NCI-H2081 (cell line): ENCODE measurements around the gene SETBP1.
A peak's percentile ranks its signal among the peaks of the same experiment; 100 is the strongest.
"Not testable (repeated sequence)": the region's sequence is repeated elsewhere in the genome, so short reads cannot be mapped to it uniquely, and the experiment has no call there.

Experiments used
- DNase-seq, 2 experiments: peaks; one replicate each; lab custom pipeline; 2025; lab: John Stamatoyannopoulos, UW

The SETBP1 gene

DNA sequence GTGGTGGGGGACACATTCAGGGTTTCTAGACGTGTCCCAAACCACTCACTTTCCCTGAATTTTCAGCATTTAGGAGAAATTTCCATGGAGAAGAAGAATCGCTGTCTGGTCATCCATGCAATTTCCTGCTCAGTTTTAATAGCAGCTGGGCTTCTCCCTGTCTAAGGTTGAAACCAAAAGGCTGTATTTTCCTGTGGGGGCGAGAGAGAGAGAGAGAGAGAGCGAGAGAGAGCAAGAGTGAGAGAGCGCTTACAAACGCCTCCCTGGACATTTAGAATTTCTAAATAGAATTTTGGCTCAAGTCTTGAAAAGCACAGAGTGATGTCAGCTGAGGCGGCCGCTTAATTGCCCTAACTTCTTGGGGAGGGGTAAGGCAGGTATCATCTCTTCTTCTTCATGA, 110.8 kb downstream of the SETBP1 start:
- no peak for DNase-seq

DNA sequence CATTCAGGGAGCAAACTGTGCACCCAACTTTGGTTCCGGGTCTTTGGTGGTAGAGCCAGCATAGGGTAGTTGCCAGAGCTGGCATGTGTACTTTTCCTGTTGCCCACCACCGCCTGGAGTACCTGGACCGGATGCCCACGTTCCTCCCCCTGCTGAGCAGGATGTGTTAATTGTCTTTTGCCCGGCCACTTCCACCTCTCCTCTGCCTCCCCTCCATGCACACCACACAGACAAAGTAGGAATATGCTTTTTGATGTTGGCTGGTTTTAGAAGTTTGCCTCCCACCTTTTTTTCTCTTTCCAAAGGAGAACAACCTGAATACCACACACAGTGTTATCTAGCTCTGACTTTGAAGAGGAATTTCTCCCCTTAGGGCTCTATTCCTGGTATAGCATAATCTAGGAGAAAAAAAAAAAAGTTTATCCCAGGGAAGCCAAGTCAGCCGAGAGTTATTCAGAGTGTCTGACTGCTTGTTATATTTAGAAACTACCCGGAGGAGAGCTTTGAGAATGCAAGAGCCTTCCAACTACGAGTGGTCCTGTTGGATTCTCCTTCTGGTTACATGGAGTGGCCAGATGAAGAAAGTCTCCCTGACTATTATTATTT, 111.9 kb downstream of the SETBP1 start:
- peak in 1 of 2 experiments; percentile 29 for DNase-seq

GRCh38 chr18:44793194-44793593, 112.5 kb downstream of the SETBP1 start:
- no peak for DNase-seq

GRCh38 chr18:44793685-44794084, 113.0 kb downstream of the SETBP1 start:
- DNase-seq: no peak

DNA sequence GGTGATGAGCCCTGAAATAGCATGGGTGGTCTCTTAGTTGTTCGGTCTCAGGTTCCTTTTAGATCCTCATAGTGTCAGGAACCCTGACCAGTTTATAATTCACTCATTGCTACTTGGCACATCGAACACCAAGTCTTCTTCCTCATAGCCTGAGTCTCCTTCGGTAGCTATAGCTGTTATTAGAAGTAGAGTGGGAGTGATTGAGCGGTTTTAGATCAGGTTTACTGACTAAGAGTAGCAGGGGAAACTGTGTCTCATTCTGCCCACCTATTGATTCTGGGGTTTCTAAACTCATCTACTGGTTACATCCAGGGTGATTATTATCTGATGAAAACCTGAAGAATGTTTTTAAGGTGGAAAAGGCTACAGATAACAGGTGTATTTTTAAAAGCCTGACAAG, 114.6 kb downstream of the SETBP1 start:
- DNase-seq: no peak

GRCh38 chr18:44796429-44797428, 116.0 kb downstream of the SETBP1 start:
- no peak for DNase-seq

DNA sequence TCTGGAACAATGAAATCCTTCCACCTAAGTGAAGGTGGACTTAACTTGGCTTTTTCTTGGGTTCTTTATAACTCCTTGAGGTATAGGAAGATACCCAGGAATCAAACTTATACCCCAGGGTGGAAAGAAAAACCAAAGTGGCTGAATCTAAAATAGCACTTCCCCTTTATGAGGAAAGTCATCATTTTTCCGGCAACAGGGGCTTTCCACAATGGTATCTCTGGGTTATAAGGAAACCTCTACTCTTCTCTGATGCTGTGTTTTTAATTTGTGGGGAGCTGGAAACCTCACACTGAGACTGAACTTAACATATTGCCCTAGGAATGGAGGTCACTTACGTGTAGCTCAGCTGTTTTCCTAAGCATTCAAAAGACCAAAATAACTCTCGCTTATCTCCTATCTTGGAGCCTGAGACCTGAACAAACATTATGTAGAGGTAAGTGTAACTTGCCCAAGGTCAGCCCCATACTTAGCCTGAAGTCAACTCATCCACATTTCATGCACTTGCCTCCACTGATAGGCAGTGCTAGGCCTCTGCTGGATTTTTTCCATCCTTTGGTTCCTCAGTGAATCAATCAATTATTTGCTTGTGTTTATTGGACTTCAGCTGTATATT, 117.9 kb downstream of the SETBP1 start:
- DNase-seq: no peak

GRCh38 chr18:44799382-44799906, 118.8 kb downstream of the SETBP1 start:
- DNase-seq: no peak

- DNase-seq: no peak
These were observed 119.3 kb downstream of the SETBP1 start for GRCh38 chr18:44799907-44800421.

DNA sequence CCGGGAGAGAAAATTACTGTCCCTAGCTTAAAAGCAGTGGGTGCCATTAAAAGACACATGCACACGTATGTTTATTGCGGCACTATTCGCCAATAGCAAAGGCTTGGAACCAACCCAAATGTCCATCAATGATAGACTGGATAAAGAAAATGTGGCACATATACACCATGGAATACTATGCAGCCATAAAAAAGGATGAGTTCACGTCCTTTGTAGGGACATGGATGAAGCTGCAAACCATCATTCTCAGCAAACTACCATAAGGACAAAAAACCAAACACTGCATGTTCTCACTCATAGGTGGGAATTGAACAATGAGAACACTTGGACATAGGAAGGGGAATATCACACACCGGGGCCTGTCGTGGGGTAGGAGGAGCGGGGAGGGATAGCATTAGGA, 120.1 kb downstream of the SETBP1 start:
- DNase-seq: not testable (repeated sequence)

DNA sequence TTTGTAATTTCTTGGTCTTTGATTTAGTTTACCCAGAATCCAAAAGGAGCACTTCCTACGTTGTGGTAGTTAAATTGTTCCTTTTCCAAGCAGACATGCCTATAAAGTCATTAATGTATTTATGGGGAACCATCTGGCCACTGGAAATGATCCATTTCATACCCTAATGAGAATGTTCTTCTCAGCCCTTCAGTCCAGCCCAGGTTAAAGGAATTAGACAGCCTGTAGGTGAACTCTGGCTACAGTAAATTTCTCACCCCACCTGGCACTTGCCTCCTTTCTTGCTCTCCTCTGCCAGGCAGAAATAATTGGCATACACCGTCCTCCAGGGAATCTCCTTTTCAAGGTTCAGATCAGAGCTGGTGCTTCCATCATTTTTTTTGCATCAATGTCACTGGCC, 121.1 kb downstream of the SETBP1 start:
- no peak for DNase-seq

- DNase-seq: no peak
These were observed 121.8 kb downstream of the SETBP1 start for GRCh38 chr18:44802508-44802907.

GRCh38 chr18:44803019-44803650, 122.4 kb downstream of the SETBP1 start:
- peak; percentile 19 to 36 for DNase-seq

- no peak for DNase-seq
These were observed 123.3 kb downstream of the SETBP1 start for GRCh38 chr18:44804033-44804432.

DNA sequence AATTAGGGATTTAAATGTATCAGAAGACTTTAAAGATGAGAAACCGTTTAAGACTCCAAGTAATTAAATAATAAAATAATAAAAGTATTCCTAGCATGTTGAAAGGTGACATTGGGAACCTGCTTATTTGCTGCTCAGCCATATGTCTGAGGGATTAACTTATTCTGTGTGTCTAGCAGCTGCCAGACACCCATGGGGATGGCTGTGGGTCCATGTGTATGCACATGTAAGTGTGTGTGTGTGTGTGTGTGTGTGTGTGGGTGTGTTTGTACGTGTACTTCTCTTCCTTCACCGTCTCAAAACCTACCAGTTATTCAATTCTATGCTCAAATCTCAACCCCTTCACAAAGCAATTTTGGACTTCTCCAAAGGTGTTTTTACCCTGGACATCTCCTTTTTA, 124.5 kb downstream of the SETBP1 start:
- no peak for DNase-seq

GRCh38 chr18:44805643-44806042, 125.0 kb downstream of the SETBP1 start:
- DNase-seq: no peak

DNA sequence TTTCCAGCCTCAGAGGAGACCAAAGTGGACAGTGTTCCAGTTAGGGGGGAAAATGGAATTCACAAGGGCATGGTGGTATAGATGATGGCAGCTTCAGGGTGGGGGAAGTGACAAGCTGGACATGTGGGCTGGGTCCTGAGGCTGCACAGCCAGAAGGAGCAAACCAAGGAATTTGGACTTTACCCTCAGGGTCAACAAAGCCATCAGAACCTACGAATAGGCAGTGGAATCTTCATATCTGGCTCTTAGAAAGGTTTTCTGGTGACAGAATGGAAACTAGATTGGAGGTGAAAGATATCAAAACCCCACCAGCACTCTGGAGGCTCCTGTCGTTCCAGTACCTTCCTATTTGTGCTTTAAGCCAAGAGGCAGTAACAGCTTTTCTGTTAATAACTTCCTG, 127.1 kb downstream of the SETBP1 start:
- no peak for DNase-seq

DNA sequence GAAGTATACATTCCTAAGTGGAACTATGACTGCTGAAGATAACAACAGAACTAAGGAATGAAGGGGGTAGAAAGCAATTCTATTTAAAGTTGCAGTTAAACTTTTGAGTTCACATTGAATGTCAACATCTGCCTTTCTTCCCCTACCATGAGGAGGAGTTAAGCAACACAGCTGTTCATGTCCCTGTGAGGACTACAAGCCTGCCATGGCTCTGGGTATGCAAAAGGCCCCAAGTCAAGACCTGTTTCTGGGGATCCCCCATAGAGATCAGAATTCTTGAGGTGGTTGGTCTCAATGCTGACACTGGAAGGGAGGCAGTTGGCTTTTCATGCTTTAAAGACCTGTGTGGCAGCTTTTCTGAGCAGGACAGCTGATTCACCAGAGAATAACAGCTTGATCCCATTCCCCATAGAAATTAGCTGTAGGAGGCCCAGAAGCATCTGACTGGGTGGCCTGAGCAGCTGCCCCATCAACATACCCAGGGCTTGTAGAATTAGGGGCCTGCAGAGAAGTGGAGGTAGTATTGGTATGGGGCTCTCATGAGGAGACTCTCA, 131.0 kb downstream of the SETBP1 start:
- DNase-seq: no peak

DNA sequence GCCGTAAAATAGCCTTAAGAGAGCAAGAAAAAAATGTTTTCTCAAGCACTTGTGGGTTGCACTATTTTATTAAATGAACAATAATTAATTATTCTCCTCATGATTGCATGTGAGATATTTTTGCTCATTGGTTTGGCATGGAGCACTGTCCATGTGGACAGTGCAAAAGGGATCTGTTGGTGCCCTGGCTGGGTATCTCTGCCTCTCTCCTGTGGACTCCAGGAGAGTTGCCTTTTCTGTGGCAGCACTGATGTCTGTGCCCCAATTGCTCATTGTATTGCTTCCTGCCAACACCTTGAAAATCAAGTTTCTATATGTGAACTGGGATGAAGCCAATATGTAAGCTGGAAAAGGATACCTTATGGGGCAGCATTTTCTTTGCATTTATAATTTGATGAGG, 131.7 kb downstream of the SETBP1 start:
- DNase-seq: no peak

- DNase-seq: no peak
These were observed 132.9 kb downstream of the SETBP1 start for GRCh38 chr18:44813586-44813985.

- DNase-seq: no peak
These were observed 134.4 kb downstream of the SETBP1 start for GRCh38 chr18:44815108-44815507.

- DNase-seq: no peak
These were observed 135.4 kb downstream of the SETBP1 start for GRCh38 chr18:44816050-44816449.
